Measurements from ENCODE around the gene TRIP6. TPM values are rescaled to one million over a fixed set of nuclear protein-coding genes. Genes with fewer than 3 reads are reported as not detected.

TRIP6 gene
- total RNA-seq, 1 donor from 2014 or later, result 109 TPM

DNA sequence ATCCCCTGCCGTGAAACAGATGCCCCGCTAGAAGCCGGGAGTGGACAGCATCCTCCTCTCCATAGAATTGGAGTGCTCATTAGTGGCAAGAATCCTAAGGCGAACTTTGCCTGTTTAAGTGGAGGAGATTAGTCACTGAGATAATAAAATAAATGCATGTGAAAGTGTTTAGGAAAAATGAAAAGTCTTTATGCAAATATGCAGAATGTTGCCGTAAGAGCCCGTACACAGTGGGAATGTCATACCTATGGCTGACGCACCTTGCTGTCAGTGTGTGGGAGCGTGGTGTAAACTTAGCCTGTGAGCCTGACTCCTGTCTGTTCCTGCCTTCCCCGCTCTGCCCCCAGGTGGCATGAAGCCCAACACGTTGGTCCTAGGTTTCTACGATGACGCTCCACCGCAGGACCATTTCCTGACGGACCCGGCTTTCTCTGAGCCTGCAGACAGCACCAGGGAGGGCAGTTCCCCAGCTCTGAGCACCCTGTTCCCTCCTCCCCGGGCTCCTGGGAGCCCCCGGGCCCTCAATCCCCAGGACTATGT is 1.7 kb upstream of the TRIP6 start:
- DNase-seq (ENCODE audit: low spot score in 2 of 2, unreplicated experiment in 2 of 2), result no peak
- peak overlapping the region; percentile 56 for H3K27ac Mint-ChIP-seq

DNA sequence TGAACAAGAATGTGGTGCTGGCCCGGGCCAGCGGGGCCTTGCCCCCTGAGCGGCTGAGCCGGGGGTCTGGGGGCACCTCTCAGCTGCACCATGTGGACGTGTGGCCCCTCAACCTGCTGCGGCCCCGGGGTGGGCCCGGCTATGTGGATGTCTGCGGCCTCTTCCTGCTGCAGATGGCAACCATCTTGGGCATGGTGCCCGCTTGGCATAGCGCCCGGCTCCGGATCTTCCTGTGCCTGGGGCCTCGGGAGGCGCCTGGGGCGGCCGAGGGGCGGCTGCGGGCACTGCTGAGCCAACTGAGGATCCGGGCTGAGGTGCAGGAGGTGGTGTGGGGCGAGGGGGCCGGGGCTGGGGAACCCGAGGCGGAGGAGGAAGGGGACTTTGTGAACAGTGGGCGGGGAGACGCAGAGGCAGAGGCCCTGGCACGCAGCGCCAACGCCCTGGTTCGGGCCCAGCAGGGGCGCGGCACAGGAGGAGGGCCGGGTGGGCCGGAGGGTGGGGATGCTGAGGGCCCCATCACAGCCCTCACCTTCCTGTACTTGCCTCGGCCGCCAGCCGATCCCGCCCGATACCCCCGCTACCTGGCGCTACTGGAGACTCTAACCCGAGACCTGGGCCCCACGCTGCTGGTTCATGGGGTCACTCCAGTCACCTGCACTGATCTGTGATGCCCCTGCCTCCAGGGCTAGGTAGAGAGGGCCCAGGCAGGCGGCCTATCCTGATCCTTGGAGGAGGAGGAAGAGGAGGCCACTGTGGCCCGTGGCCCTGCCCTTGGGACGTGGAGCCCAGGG is 1.1 kb upstream of the TRIP6 start:
- H3K9me3 Mint-ChIP-seq, result no peaks in the 10 kb centered on the region

More for the DNA sequence above, 1.7 kb upstream of the TRIP6 start:
- TF ChIP-seq, protein P1, sequence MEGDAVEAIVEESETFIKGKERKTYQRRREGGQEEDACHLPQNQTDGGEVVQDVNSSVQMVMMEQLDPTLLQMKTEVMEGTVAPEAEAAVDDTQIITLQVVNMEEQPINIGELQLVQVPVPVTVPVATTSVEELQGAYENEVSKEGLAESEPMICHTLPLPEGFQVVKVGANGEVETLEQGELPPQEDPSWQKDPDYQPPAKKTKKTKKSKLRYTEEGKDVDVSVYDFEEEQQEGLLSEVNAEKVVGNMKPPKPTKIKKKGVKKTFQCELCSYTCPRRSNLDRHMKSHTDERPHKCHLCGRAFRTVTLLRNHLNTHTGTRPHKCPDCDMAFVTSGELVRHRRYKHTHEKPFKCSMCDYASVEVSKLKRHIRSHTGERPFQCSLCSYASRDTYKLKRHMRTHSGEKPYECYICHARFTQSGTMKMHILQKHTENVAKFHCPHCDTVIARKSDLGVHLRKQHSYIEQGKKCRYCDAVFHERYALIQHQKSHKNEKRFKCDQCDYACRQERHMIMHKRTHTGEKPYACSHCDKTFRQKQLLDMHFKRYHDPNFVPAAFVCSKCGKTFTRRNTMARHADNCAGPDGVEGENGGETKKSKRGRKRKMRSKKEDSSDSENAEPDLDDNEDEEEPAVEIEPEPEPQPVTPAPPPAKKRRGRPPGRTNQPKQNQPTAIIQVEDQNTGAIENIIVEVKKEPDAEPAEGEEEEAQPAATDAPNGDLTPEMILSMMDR (IDR thresholded peaks at IDR 0.05; ENCODE audit: unreplicated experiment), result no peak
- Mint-ChIP-seq H3K9me3 (no peaks in the 10 kb centered on the region), H3K36me3 (peaks cover 12% of the 10 kb centered on the region), H3K4me1 (peaks cover 12% of the 10 kb centered on the region), H3K27me3 (ENCODE audit: low read depth) (no peaks in the 10 kb centered on the region), H3K4me3 (peak overlapping the region; percentile 24)

DNA sequence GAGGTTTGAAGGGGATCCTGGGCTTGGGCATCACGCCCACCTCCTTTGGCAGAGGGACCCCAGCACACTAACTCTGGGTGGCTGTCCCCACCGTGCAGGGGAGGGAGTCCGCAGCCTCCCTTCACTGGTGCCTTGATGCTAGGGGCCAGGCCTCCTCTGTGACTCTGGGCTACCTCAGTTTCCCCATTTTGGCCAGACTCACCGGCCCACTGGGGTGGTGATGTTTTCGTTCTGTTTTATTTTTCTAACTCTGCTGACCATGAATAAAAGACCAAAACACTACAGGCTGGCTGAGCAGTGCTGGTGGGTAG is 503 bp upstream of the TRIP6 start:
- peak overlapping the region; percentile 95 for H3K4me3 Mint-ChIP-seq
- H3K4me1 Mint-ChIP-seq, result peaks cover 12% of the 10 kb centered on the region
- H3K27ac Mint-ChIP-seq, result peak overlapping the region; percentile 99
- TF ChIP-seq, protein P1 (IDR thresholded peaks at IDR 0.05; ENCODE audit: unreplicated experiment), result no peak
- H3K27me3 Mint-ChIP-seq (ENCODE audit: low read depth), result no peaks in the 10 kb centered on the region
- H3K36me3 Mint-ChIP-seq, result peaks cover 15% of the 10 kb centered on the region
- no peak for DNase-seq (ENCODE audit: low spot score in 2 of 2, unreplicated experiment in 2 of 2)
- H3K9me3 Mint-ChIP-seq, result no peaks in the 10 kb centered on the region

More for the DNA sequence above, 1.1 kb upstream of the TRIP6 start:
- peaks cover 10% of the 10 kb centered on the region for H3K36me3 Mint-ChIP-seq
- peaks cover 12% of the 10 kb centered on the region for H3K4me1 Mint-ChIP-seq
- TF ChIP-seq, protein P1 (IDR thresholded peaks at IDR 0.05; ENCODE audit: unreplicated experiment), result no peak
- H3K27me3 Mint-ChIP-seq (ENCODE audit: low read depth), result no peaks in the 10 kb centered on the region
- H3K4me3 Mint-ChIP-seq, result peak overlapping the region; percentile 95
- no peak for DNase-seq (ENCODE audit: low spot score in 2 of 2, unreplicated experiment in 2 of 2)
- H3K27ac Mint-ChIP-seq, result peak overlapping the region; percentile 99

DNA sequence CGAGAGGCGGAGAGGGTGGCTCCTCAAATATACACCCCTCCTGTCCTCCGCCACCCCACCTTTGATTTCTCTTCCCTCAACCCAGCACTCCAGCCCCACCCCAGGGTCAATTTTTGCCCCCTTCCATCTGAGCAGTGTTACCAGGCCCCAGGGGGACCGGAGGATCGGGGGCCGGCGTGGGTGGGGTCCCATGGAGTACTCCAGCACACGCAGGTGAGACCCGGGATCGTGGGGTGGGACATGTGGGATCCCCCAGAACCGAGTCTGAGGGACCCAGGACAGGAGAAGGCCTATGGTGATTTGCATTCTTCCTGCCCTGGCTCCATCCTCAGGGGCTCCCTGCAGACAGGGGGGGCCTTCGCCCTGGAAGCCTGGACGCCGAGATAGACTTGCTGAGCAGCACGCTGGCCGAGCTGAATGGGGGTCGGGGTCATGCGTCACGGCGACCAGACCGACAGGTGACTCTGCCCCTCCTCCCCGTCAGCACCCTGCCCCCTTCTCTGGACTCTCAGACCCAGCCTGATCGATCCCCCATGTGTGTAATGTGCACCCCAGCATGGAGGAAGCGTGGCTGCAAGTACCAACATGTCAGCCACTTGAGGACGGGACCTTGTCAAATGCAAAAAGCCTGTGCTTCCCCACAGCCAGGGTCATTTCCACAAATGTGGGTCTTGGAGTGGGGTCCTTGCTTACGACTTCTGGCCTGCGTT is 744 bp downstream of the TRIP6 start:
- peaks cover 16% of the 10 kb centered on the region for H3K36me3 Mint-ChIP-seq
- no peaks in the 10 kb centered on the region for H3K27me3 Mint-ChIP-seq (ENCODE audit: low read depth)
- peak overlapping the region; percentile 94 for H3K27ac Mint-ChIP-seq
- no peaks in the 10 kb centered on the region for H3K9me3 Mint-ChIP-seq
- peaks cover 12% of the 10 kb centered on the region for H3K4me1 Mint-ChIP-seq
- no peak for DNase-seq (ENCODE audit: low spot score in 2 of 2, unreplicated experiment in 2 of 2)
- H3K4me3 Mint-ChIP-seq, result peak overlapping the region; percentile 95
- TF ChIP-seq, protein P1 (IDR thresholded peaks at IDR 0.05; ENCODE audit: unreplicated experiment), result no peak

DNA sequence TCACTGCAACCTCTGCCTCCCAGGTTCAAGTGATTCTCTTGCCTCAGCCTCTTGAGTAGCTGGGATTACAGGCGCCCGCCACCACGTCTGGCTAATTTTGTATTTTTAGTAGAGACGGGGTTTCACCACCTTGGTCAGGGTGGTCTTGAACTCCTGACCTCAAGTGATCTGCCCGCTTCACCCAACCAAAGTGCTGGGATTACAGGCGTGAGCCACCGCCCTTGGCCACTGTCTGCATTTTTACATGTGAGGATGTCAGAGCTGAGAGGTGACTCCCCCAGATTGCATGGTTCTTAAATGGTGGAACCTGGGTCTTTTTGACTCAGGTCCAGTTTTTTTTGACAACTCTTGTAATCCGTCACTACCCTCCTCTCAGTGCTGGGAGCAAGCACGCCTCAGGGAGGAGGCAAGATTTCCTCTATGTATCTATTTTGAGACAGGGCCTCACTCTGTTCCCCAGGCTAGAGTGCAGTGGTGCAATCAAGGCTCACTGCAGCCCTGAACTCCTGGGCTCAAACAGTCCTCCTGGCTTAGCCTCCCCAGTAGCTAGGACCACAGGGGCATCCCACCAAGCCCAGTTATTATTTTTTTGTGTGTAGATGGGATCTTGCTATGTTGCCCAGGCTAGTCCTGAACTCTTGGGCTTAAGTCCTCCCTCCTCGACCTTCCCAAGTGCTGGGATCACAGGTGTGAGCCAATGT is 6.6 kb downstream of the TRIP6 start:
- H3K27me3 Mint-ChIP-seq (ENCODE audit: low read depth), result no peaks in the 10 kb centered on the region
- H3K9me3 Mint-ChIP-seq, result no peaks in the 10 kb centered on the region
- H3K4me3 Mint-ChIP-seq, result peak overlapping the region; percentile 99
- TF ChIP-seq, protein P1 (IDR thresholded peaks at IDR 0.05; ENCODE audit: unreplicated experiment), result no peak
- peaks cover 25% of the 10 kb centered on the region for H3K36me3 Mint-ChIP-seq
- peaks cover 39% of the 10 kb centered on the region for H3K4me1 Mint-ChIP-seq
- H3K27ac Mint-ChIP-seq, result peak overlapping the region; percentile 99
- DNase-seq (ENCODE audit: low spot score in 2 of 2, unreplicated experiment in 2 of 2), result no peak
